Esophagus (tissue), 2 donors: ENCODE data around the gene PCDHGB4. TPM values are rescaled to one million over a fixed set of nuclear protein-coding genes. Genes with fewer than 3 reads are reported as not detected.
A peak's percentile ranks its signal among the peaks of the same experiment; 100 is the strongest.
"Not testable (repeated sequence)": the region's sequence is repeated elsewhere in the genome, so short reads cannot be mapped to it uniquely, and the experiment has no call there.

Experiments used
- H3K27ac ChIP-seq, 2 donors: one replicate each; pipeline ENCODE4 v1.5.1; 2013; ENCODE audit warnings: low read depth in 2 of 2, mild to moderate bottlenecking in 2 of 2, inconsistent platforms in 1 of 2, low read length in 1 of 2, moderate library complexity in 1 of 2
- H3K27me3 ChIP-seq, 2 donors: one replicate each; pipeline ENCODE4 v1.6.1; 2013; ENCODE audit warnings: low read length in 2 of 2, control low read depth in 1 of 2, mild to moderate bottlenecking in 1 of 2; ENCODE audit not compliant: insufficient read depth in 2 of 2, control insufficient read depth in 1 of 2
- H3K36me3 ChIP-seq, 2 donors: one replicate each; pipeline ENCODE4 v1.6.1; 2013; ENCODE audit warnings: low read length in 1 of 2; ENCODE audit not compliant: control insufficient read depth in 2 of 2, insufficient read depth in 2 of 2
- H3K4me1 ChIP-seq, 2 donors: one replicate each; pipeline ENCODE4 v1.6.1; 2013; ENCODE audit warnings: low read length in 1 of 2; ENCODE audit not compliant: control insufficient read depth in 2 of 2, insufficient read depth in 2 of 2
- H3K4me3 ChIP-seq, 2 donors: one replicate each; pipeline ENCODE4 v1.5.1; 2013; ENCODE audit warnings: low read length in 2 of 2, mild to moderate bottlenecking in 2 of 2, low read depth in 1 of 2, moderate library complexity in 1 of 2
- H3K9me3 ChIP-seq, 2 donors: one replicate each; pipeline ENCODE4 v1.6.1; 2013; ENCODE audit warnings: mild to moderate bottlenecking in 2 of 2, low read depth in 1 of 2, low read length in 1 of 2, moderate library complexity in 1 of 2; ENCODE audit not compliant: control insufficient read depth in 2 of 2, insufficient read depth in 1 of 2
- WGBS, 2 donors: extraction: QIAGEN DNeasy Blood & Tissue Kit; methylation state at CpG; one replicate each; pipeline ENCODE4 v1.1.7; 2013; 5-methylcytosine and 5-hydroxymethylcytosine counted together
- polyA plus RNA-seq, 2 donors: library from polyadenylated mRNA; stranded (reverse); fragments of 200-250 nt; gene quantifications; one replicate each; pipeline ENCODE4 v1.2.3, GENCODE V29; 2013
- donor health status: healthy with polysubstance abuse.
- donor health status: Bipolar disorder and iron deficiency.

PCDHGB4 gene
- polyA plus RNA-seq, 2 donors, result 0.36 to 0.37 TPM

GRCh38 chr5:141397756-141398551 is 10.5 kb downstream of the PCDHGB4 start, which contains the start of gene PCDHGB5:
PCDHGB5 (plus strand) TSS chr5:141397947; CDS start chr5:141398128, 181 bp downstream.
- not testable (repeated sequence) for H3K27me3 ChIP-seq, H3K4me1 ChIP-seq, H3K36me3 ChIP-seq, H3K27ac ChIP-seq
- Histone ChIP-seq H3K9me3 (peaks cover 32 to 38% of the 10 kb centered on the region in 2 donors), H3K4me3 (peak within 1 kb of the TSS in 1 of 2 donors; percentile 30)
- WGBS, 2 donors, result 9 to 12% methylated on average over 21 to 25 of the region's 43 CpGs

- no peaks in the 10 kb centered on the region for H3K4me1 ChIP-seq
- H3K36me3 ChIP-seq, result no peaks in the 10 kb centered on the region
- no peak overlapping the region for H3K27ac ChIP-seq
- WGBS, 2 donors, result 28% methylated on average over 15 of the region's 15 CpGs
- H3K9me3 ChIP-seq, result peaks cover 32 to 40% of the 10 kb centered on the region in 2 donors
- H3K27me3 ChIP-seq, result peaks cover 0 to 3% of the 10 kb centered on the region in 2 donors
- no peak overlapping the region for H3K4me3 ChIP-seq
These were observed 11.1 kb downstream of the PCDHGB4 start for GRCh38 chr5:141398608-141399007.

DNA sequence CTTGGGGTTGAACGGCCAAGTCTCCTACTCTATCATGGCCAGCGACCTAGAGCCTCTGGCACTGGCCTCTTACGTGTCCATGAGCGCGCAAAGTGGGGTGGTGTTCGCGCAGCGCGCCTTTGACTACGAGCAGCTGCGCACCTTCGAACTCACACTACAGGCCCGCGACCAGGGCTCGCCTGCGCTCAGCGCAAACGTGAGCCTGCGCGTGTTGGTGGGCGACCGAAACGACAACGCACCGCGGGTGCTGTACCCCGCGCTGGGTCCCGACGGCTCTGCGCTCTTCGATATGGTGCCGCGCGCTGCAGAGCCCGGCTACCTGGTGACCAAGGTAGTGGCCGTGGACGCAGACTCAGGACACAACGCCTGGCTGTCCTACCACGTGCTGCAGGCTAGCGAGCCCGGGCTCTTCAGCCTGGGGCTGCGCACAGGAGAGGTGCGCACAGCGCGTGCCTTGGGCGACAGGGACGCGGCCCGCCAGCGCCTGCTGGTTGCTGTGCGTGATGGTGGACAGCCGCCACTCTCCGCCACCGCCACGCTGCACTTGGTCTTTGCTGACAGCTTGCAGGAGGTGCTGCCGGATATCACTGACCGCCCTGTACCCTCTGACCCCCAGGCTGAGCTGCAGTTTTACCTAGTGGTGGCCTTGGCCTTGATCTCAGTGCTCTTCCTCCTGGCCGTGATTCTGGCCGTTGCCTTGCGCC is 12.2 kb downstream of the PCDHGB4 start:
- no peak overlapping the region for H3K27ac ChIP-seq
- peaks cover 31 to 39% of the 10 kb centered on the region in 2 donors for H3K9me3 ChIP-seq
- no peaks in the 10 kb centered on the region for H3K36me3 ChIP-seq
- peaks cover 0 to 3% of the 10 kb centered on the region in 2 donors for H3K27me3 ChIP-seq
- H3K4me1 ChIP-seq, result no peaks in the 10 kb centered on the region
- WGBS, 2 donors, result 31 to 32% methylated on average over 61 of the region's 61 CpGs
- H3K4me3 ChIP-seq, result no peak overlapping the region

- H3K4me1 ChIP-seq, result peaks cover 0 to 3% of the 10 kb centered on the region in 2 donors
- H3K27me3 ChIP-seq, result peaks cover 0 to 3% of the 10 kb centered on the region in 2 donors
- no peak within 1 kb of the TSS for H3K27ac ChIP-seq
- H3K9me3 ChIP-seq, result peaks cover 34 to 45% of the 10 kb centered on the region in 2 donors
- WGBS, 2 donors, result 16 to 18% methylated on average over 27 of the region's 27 CpGs
- H3K4me3 ChIP-seq, result peak within 1 kb of the TSS; percentile 5 to 9
- no peaks in the 10 kb centered on the region for H3K36me3 ChIP-seq
These were observed 15.2 kb downstream of the PCDHGB4 start, which contains the start of gene PCDHGA9 for GRCh38 chr5:141402553-141403243. PCDHGA9 (plus strand) TSS chr5:141402778; CDS start chr5:141402953, 175 bp downstream.

DNA sequence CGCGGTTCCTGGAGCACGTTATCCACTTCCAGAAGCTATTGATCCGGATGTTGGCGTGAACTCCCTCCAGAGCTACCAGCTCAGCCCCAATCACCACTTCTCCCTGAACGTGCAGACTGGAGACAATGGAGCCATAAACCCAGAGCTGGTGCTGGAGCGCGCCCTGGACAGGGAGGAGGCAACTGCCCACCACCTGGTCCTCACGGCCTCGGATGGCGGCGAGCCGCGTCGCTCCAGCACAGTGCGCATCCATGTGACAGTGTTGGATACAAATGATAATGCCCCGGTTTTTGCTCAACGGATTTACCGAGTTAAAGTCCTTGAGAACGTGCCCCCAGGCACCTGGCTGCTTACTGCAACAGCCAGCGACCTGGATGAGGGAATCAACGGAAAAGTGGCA is 15.9 kb downstream of the PCDHGB4 start:
- 33% methylated on average over 22 of the region's 22 CpGs for WGBS, 2 donors
- no peak overlapping the region for H3K27ac ChIP-seq
- H3K27me3 ChIP-seq, result peaks cover 0 to 5% of the 10 kb centered on the region in 2 donors
- H3K36me3 ChIP-seq, result no peaks in the 10 kb centered on the region
- peaks cover 39 to 49% of the 10 kb centered on the region in 2 donors for H3K9me3 ChIP-seq
- no peak overlapping the region for H3K4me3 ChIP-seq
- H3K4me1 ChIP-seq, result peaks cover 0 to 3% of the 10 kb centered on the region in 2 donors

DNA sequence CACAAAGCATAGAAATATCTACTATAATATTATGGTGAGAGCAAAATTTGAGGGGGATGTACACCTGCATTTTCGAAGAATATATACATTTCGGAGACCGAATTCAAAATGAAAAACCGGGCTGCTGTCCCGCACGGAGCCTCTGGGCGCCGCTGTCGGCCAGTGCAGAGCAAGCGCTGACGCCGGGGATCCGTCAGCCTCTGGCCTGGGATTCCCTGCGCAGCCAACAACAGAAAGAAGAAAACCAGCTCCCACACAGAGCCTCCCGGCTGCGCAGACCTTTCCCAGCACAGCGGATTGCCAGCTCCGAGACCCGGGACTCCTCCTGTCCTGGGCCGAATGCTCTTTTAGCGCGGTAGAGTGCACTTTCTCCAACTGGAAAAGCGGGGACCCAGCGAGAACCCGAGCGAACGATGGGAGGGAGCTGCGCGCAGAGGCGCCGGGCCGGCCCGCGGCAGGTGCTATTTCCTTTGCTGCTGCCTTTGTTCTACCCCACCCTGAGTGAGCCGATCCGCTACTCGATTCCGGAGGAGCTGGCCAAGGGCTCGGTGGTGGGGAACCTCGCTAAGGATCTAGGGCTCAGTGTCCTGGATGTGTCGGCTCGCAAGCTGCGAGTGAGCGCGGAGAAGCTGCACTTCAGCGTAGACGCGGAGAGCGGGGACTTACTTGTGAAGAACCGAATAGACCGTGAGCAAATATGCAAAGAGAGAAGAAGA is 20.4 kb downstream of the PCDHGB4 start, which contains the start of gene PCDHGB6:
Gene PCDHGB6 (plus strand): TSS at position 232 of the 716 bp plus-strand sequence. CDS start 182 bp downstream, at position 414.
- not testable (repeated sequence) for H3K36me3 ChIP-seq, H3K27ac ChIP-seq, H3K4me1 ChIP-seq, H3K27me3 ChIP-seq
- peak within 1 kb of the TSS in 1 of 2 donors; percentile 22 for H3K4me3 ChIP-seq
- peaks cover 42 to 52% of the 10 kb centered on the region in 2 donors for H3K9me3 ChIP-seq
- WGBS, 2 donors, result 15 to 18% methylated on average over 48 to 51 of the region's 51 CpGs

- Histone ChIP-seq H3K9me3 (peaks cover 41 to 52% of the 10 kb centered on the region in 2 donors), H3K36me3 (no peaks in the 10 kb centered on the region), H3K4me3 (no peak overlapping the region), H3K27me3 (peaks cover 0 to 8% of the 10 kb centered on the region in 2 donors), H3K27ac (no peak overlapping the region), H3K4me1 (peaks cover 0 to 3% of the 10 kb centered on the region in 2 donors)
- WGBS, 2 donors, result 25 to 34% methylated on average over 60 to 64 of the region's 64 CpGs
These were observed 22.3 kb downstream of the PCDHGB4 start for GRCh38 chr5:141409598-141410306.

- Histone ChIP-seq H3K4me3 (no peak overlapping the region), H3K36me3 (no peaks in the 10 kb centered on the region), H3K4me1 (no peaks in the 10 kb centered on the region), H3K27ac (no peak overlapping the region), H3K27me3 (peaks cover 0 to 8% of the 10 kb centered on the region in 2 donors), H3K9me3 (peaks cover 40 to 48% of the 10 kb centered on the region in 2 donors)
- 50 to 64% methylated on average over 3 of the region's 3 CpGs for WGBS, 2 donors
These were observed 24.1 kb downstream of the PCDHGB4 start for GRCh38 chr5:141411575-141411974.
